ENCODE data around the gene IFNAR2.

- no peak for TF ChIP-seq CTCF (IDR thresholded peaks at IDR 0.05; ENCODE audit: borderline replicate concordance, extremely low read depth, low read length, poor library complexity, severe bottlenecking)
- TF ChIP-seq EZH2 (IDR thresholded peaks at IDR 0.05; ENCODE audit: borderline replicate concordance, low read depth, low read length, severe bottlenecking): no peak
Measured at GRCh38 chr21:33238146-33238545, 8.4 kb downstream of the IFNAR2 start.

All from DND-41 (cell line).